H1 (cell line): ENCODE results near the gene ADAM19. TPM values are rescaled to one million over a fixed set of nuclear protein-coding genes. Genes with fewer than 3 reads are reported as not detected.

Experiments used
- CTBP2 ChIP-seq: IDR thresholded peaks from 2 replicates; pipeline ENCODE4 v1.7.0; 2011; ENCODE audit warnings: borderline replicate concordance, mild to moderate bottlenecking, moderate library complexity, mixed read lengths, low read length; ENCODE audit not compliant: insufficient read depth, insufficient read length
- PHF8 ChIP-seq: fragments of 200-600 bp; sonication (generic); conservative IDR thresholded peaks from 2 replicates; pipeline ENCODE4 v1.7.1; 2012; ENCODE audit warnings: low read depth, mild to moderate bottlenecking, inconsistent platforms, low read length, moderate library complexity
- RFX5 ChIP-seq: IDR thresholded peaks from 2 replicates; pipeline ENCODE4 v1.6.1; 2011; ENCODE audit warnings: low read depth, low read length, improper control_type of control experiment, borderline replicate concordance
- polyA plus RNA-seq, 7 experiments: library from polyadenylated mRNA; depleted of rRNA in 3 of 7; stranded (reverse) in 5 of 7; unstranded in 2 of 7; fragments of >200 nt in 5 of 7; fragments of 200-250 nt in 2 of 7; gene quantifications; 1 replicate in 5 of 7; 2 replicates in 1 of 7; 4 replicates in 1 of 7; pipeline versions ENCODE4 v1.2.1 to v1.2.3, GENCODE V29; 2011 to 2013; ENCODE audit warnings: missing spikeins in 2 of 7, mixed read lengths in 2 of 7
- total RNA-seq: library from RNA; stranded (reverse); fragmentation: NEBNext Ultra II Directional; extraction: Animal tissue kit (Norgen Biotek cat#: 25700); gene quantifications from 2 replicates; pipeline ENCODE4 v1.2.1, GENCODE V29; 2021

Gene ADAM19
- total and polyA plus RNA-seq, 2 of the 8 experiments (the other 6 are each of a cell fraction or from before 2014, with no cell fraction given), result 6.5 to 22.7 TPM

- TF ChIP-seq PHF8, result no peak
- no peak for TF ChIP-seq CTBP2
- no peak for TF ChIP-seq RFX5
- TF ChIP-seq, all 59 proteins: peak for 0
Observed at GRCh38 chr5:157497875-157498611, 77.5 kb downstream of the ADAM19 start (continued).
